LNCAP (cell line): ENCODE data around the gene MRAP.

Source experiments
- CTCF ChIP-seq: fragments of 450-650 bp; IDR thresholded peaks from 2 replicates; pipeline ENCODE4 v1.5.1; 2017; ENCODE audit warnings: mild to moderate bottlenecking

Gene MRAP

GRCh38 chr21:32320059-32320458 lies 21.4 kb downstream of the MRAP start:
- no peak for TF ChIP-seq CTCF

- TF ChIP-seq CTCF: no peak
Measured at GRCh38 chr21:32320726-32321125, 22.1 kb downstream of the MRAP start.

- no peak for TF ChIP-seq CTCF
Measured at GRCh38 chr21:32321480-32321879, 22.8 kb downstream of the MRAP start.

- TF ChIP-seq CTCF: no peak
Measured at GRCh38 chr21:32322103-32322502, 23.4 kb downstream of the MRAP start.

- TF ChIP-seq CTCF: no peak
Measured at GRCh38 chr21:32322676-32323075, 24.0 kb downstream of the MRAP start.

- no peak for TF ChIP-seq CTCF
Measured at GRCh38 chr21:32325706-32326105, 27.1 kb downstream of the MRAP start.

- TF ChIP-seq CTCF: no peak
Measured at GRCh38 chr21:32328595-32328994, 29.9 kb downstream of the MRAP start.

- TF ChIP-seq CTCF: no peak
Measured at GRCh38 chr21:32329331-32329730, 30.7 kb downstream of the MRAP start.
